SK-N-SH (cell line): ENCODE data around the gene PHLPP1. TPM values are rescaled to one million over a fixed set of nuclear protein-coding genes. Genes with fewer than 3 reads are reported as not detected.

Experiments used
- CTCF ChIA-PET: fragments of 300-600, 350-600 bp; formaldehyde crosslinking; extraction: SDS; loops from one replicate; lab custom pipeline; 2021; lab: Yijun Ruan, JAX
- POLR2A ChIA-PET: fragments of 350-600 bp; sonication (Branson Sonifier 250); formaldehyde crosslinking; extraction: SDS; loops from one replicate; lab custom pipeline; 2020; ENCODE audit warnings: antibody characterized with exemption, inconsistent platforms; lab: Yijun Ruan, JAX
- DNase-seq: peaks from one replicate; pipeline ENCODE4 v3.0.0; 2012
- H2AFZ ChIP-seq: fragments of 200-600 bp; sonication (generic); 2 replicates; pipeline ENCODE4 v1.8.1; 2016; ENCODE audit warnings: antibody characterized with exemption, mild to moderate bottlenecking, low read depth
- H3F3A ChIP-seq: fragments of 200-600 bp; sonication (generic); replicated peaks from 2 replicates; pipeline ENCODE3; 2016; ENCODE audit warnings: antibody characterized with exemption, mild to moderate bottlenecking; ENCODE audit not compliant: insufficient read depth
- H3K27ac ChIP-seq, 2 experiments: fragments of 200-500 bp in 1 of 2; fragments of 200-600 bp in 1 of 2; sonication (Bioruptor generic) in 1 of 2; sonication (generic), shearing (Covaris generic) in 1 of 2; 2 replicates each; pipeline versions ENCODE4 v1.5.1 to v1.6.1; 2014 to 2016; ENCODE audit warnings: low read depth in 2 of 2, inconsistent platforms in 1 of 2, low read length in 1 of 2, mild to moderate bottlenecking in 1 of 2, mixed read lengths in 1 of 2
- H3K27me3 ChIP-seq: fragments of 200-600 bp; sonication (generic), shearing (Covaris generic); 2 replicates; pipeline ENCODE4 v1.6.1; 2016; ENCODE audit warnings: mixed run types; ENCODE audit not compliant: insufficient read depth
- H3K36me3 ChIP-seq, 2 experiments: fragments of 200-500 bp in 1 of 2; fragments of 200-600 bp in 1 of 2; sonication (Bioruptor generic) in 1 of 2; sonication (generic) in 1 of 2; replicated peaks in 1 of 2; 2 replicates each; pipeline versions ENCODE3 to v1.5.1; 2014 to 2016; ENCODE audit warnings: low read length in 1 of 2, mild to moderate bottlenecking in 1 of 2; ENCODE audit not compliant: insufficient read depth in 2 of 2, control insufficient read depth in 1 of 2
- H3K4me1 ChIP-seq, 2 experiments: fragments of 200-500 bp in 1 of 2; fragments of 200-600 bp in 1 of 2; sonication (Bioruptor generic) in 1 of 2; sonication (generic), shearing (Covaris generic) in 1 of 2; 2 replicates each; pipeline versions ENCODE4 v1.5.1 to v1.6.1; 2014 to 2016; ENCODE audit warnings: low read depth in 1 of 2, low read length in 1 of 2, mixed run types in 1 of 2; ENCODE audit not compliant: insufficient read depth in 2 of 2, control insufficient read depth in 1 of 2
- H3K4me2 ChIP-seq: fragments of 200-600 bp; sonication (generic), shearing (Covaris generic); 2 replicates; pipeline ENCODE4 v1.6.1; 2017; ENCODE audit warnings: mixed run types
- H3K4me3 ChIP-seq, 2 experiments: fragments of 200-500 bp in 1 of 2; fragments of 200-600 bp in 1 of 2; sonication (Bioruptor generic) in 1 of 2; sonication (generic), shearing (Covaris generic) in 1 of 2; 2 replicates each; pipeline versions ENCODE4 v1.5.1 to v1.8.1; 2014 to 2016; ENCODE audit warnings: low read depth in 2 of 2, inconsistent platforms in 1 of 2, low read length in 1 of 2, mild to moderate bottlenecking in 1 of 2, mixed read lengths in 1 of 2, moderate library complexity in 1 of 2
- H3K79me2 ChIP-seq: fragments of 200-600 bp; sonication (generic); 2 replicates; pipeline ENCODE4 v1.8.1; 2017; ENCODE audit warnings: mild to moderate bottlenecking; ENCODE audit not compliant: insufficient read depth
- H3K9ac ChIP-seq: fragments of 200-600 bp; sonication (generic); 2 replicates; pipeline ENCODE4 v1.6.1; 2017; ENCODE audit warnings: mixed run types
- H3K9me2 ChIP-seq: fragments of 200-600 bp; sonication (generic); 2 replicates; pipeline ENCODE4 v1.6.1; 2017; ENCODE audit warnings: mixed run types
- H3K9me3 ChIP-seq: fragments of 200-600 bp; sonication (generic); 2 replicates; pipeline ENCODE4 v1.6.1; 2017; ENCODE audit warnings: mixed run types, mild to moderate bottlenecking, moderate library complexity
- H4K20me1 ChIP-seq: fragments of 200-600 bp; sonication (generic); 2 replicates; pipeline ENCODE4 v1.6.1; 2017; ENCODE audit warnings: mild to moderate bottlenecking, mixed run types; ENCODE audit not compliant: insufficient read depth
- CHD2 ChIP-seq: fragments of 150-350 bp; IDR thresholded peaks from 2 replicates; pipeline ENCODE4 v1.6.1; 2018; ENCODE audit warnings: low read length; ENCODE audit not compliant: partially characterized antibody
- CTCF ChIP-seq: fragments of 200-600 bp; sonication (generic); IDR thresholded peaks from 2 replicates; pipeline ENCODE4 v1.6.1; 2017; ENCODE audit warnings: antibody characterized with exemption, mild to moderate bottlenecking, moderate library complexity
- GABPA ChIP-seq: IDR thresholded peaks from 2 replicates; pipeline ENCODE4 v1.4.0; 2012; ENCODE audit warnings: low read depth, mild to moderate bottlenecking
- NRF1 ChIP-seq: IDR thresholded peaks from 2 replicates; pipeline ENCODE4 v1.6.1; 2012; ENCODE audit warnings: low read depth, mild to moderate bottlenecking, low read length
- REST ChIP-seq: IDR thresholded peaks from 2 replicates; pipeline ENCODE4 v1.6.1; 2012; ENCODE audit warnings: mild to moderate bottlenecking, low read depth, low read length, moderate library complexity
- RXRA ChIP-seq: IDR thresholded peaks from 2 replicates; pipeline ENCODE4 v1.4.0; 2012; ENCODE audit warnings: low read depth, mild to moderate bottlenecking, borderline replicate concordance
- SMC3 ChIP-seq: IDR thresholded peaks from 2 replicates; pipeline ENCODE4 v1.6.1; 2012; ENCODE audit warnings: low read depth, low read length, improper control_type of control experiment
- USF1 ChIP-seq: IDR thresholded peaks from 2 replicates; pipeline ENCODE4 v1.4.0; 2012; ENCODE audit warnings: low read depth, borderline replicate concordance
- ZBTB33 ChIP-seq: IDR thresholded peaks from 2 replicates; pipeline ENCODE4 v1.4.0; 2012; ENCODE audit warnings: low read depth, borderline replicate concordance
- WGBS: methylation state at CpG from one replicate; pipeline ENCODE4 v1.1.6; 2017; ENCODE audit warnings: low lambda C conversion rate; 5-methylcytosine and 5-hydroxymethylcytosine counted together
- polyA plus RNA-seq, 3 experiments: library from polyadenylated mRNA; depleted of rRNA; stranded (reverse); fragments of >200 nt; gene quantifications; 2 replicates each; pipeline ENCODE4 v1.2.3, GENCODE V29; 2012

PHLPP1 gene
- polyA plus RNA-seq, 1 of the 3 experiments (the other 2 are of a cell fraction), result 4.6 TPM

GRCh38 chr18:62959481-62959880, 244.1 kb downstream of the PHLPP1 start (continued):
- TF ChIP-seq REST, result no peak

GRCh38 chr18:62963507-62963906, 248.2 kb downstream of the PHLPP1 start:
- H4K20me1 ChIP-seq, result no peaks in the 10 kb centered on the region
- no peaks in the 10 kb centered on the region for H3F3A ChIP-seq
- TF ChIP-seq RXRA, result no peak
- no peak for TF ChIP-seq USF1
- no peak for TF ChIP-seq SMC3
- H3K79me2 ChIP-seq, result no peaks in the 10 kb centered on the region
- no peaks in the 10 kb centered on the region for H3K27me3 ChIP-seq
- WGBS, result 91% methylated on average over 3 of the region's 3 CpGs
- no peak overlapping the region for H3K4me3 ChIP-seq
- no peaks in the 10 kb centered on the region for H3K9me3 ChIP-seq
- H3K9ac ChIP-seq, result no peak overlapping the region
- H3K9me2 ChIP-seq, result no peaks in the 10 kb centered on the region
- POLR2A ChIA-PET, result no interaction called here
- DNase-seq, result no peak
- H3K4me2 ChIP-seq, result no peak overlapping the region
- H3K27ac ChIP-seq, result no peak overlapping the region
- H2AFZ ChIP-seq, result no peak overlapping the region
- no peaks in the 10 kb centered on the region for H3K4me1 ChIP-seq
- peaks cover 7 to 10% of the 10 kb centered on the region in 2 experiments for H3K36me3 ChIP-seq
- CTCF ChIA-PET, result interaction anchor here (0.9 to 1.2 kb wide), 4 partner anchors 10 to 378 kb away, joined by 3 to 4 read pairs (median 3); partner anchors contain the start of gene PHLPP1

GRCh38 chr18:62964432-62964831, 249.1 kb downstream of the PHLPP1 start:
- ChIA-PET POLR2A (no interaction called here), CTCF (interaction anchor here (0.8 to 1.2 kb wide), 5 partner anchors 9 to 379 kb away, joined by 3 to 4 read pairs (median 3); partner anchors contain the start of gene PHLPP1)
- Histone ChIP-seq H3K79me2 (no peaks in the 10 kb centered on the region), H3K9me3 (no peaks in the 10 kb centered on the region), H3K36me3 (peaks cover 7% of the 10 kb centered on the region in 2 experiments), H4K20me1 (no peaks in the 10 kb centered on the region), H3K27ac (no peak overlapping the region), H3K4me3 (no peak overlapping the region), H3K4me2 (no peak overlapping the region), H3K9me2 (no peaks in the 10 kb centered on the region), H3K9ac (no peak overlapping the region), H3K27me3 (no peaks in the 10 kb centered on the region), H3F3A (no peaks in the 10 kb centered on the region), H2AFZ (no peak overlapping the region), H3K4me1 (no peaks in the 10 kb centered on the region)
- WGBS, result 38% methylated on average over 1 of the region's 1 CpG
- DNase-seq, result no peak
- TF ChIP-seq CHD2, result no peak
- no peak for TF ChIP-seq CTCF
- no peak for TF ChIP-seq NRF1
- no peak for TF ChIP-seq GABPA
- TF ChIP-seq REST, result no peak
- no peak for TF ChIP-seq USF1
- TF ChIP-seq ZBTB33, result no peak
